ENCODE data around the gene GALNT1. TPM values are rescaled to one million over a fixed set of nuclear protein-coding genes. Genes with fewer than 3 reads are reported as not detected.

Gene GALNT1
- polyA plus RNA-seq, 4 donors = 18.4 to 178 (median 36.3) TPM

DNA sequence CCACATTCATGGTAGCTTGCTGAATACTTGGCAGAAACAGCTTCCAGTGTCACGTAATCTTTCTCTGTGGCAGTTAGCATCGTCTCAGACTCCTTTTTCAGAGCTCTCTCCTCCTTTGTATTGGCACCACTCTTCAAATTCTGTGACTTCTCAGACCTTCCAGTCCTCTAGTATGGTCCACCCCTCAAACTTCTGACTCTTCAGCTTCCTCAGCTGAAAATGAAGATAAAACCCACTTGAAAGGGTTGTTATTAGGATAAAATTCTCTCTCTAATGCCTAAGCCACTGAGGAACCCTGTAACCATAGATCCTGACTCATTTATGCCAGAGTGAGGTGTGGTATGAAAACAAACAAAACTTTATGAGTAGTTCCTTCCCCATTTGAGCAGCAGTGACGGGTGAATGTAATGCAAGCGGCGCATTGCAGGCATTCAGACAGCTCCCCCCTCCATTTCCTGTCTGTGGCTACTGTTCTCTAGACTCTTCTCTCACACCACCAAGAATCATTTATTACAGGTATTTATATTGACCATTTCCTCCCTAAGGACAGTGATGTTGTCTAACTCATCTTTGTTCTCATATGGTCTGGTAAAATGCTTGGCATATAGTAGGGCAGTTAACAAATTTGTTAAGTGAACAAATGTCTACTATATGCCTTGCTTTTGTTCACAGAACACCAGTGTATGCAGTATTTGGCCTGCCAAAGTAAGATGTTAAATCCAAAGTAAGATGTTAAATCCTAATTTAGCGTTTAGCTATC, 35.3 kb downstream of the GALNT1 start:
- no peak overlapping the region for H3K4me3 ChIP-seq (ENCODE audit: low read depth in 1 of 3, low read length in 3 of 3)
- 38 to 62% (median 49%) methylated on average over 6 of the region's 6 CpGs for WGBS, 3 donors

DNA sequence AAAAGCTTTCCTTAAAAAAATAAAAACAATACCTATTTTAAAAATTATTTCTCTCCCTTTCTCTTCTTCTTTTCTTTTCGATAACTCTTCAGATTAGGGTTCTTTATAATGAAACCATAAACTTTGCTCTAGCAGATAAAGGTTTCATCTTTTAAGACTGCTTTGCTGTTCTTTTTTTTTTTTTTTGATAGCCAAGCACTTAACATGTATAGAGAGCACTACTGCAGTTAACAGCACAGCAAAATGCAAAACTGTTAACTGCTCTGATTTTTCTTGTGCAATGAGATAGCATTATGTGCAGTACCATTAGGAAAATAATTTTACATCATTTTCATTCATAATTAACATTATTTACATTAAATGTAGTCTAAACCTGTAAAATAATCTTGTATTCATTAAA, 36.3 kb downstream of the GALNT1 start:
- 85 to 93% (median 89%) methylated on average over 1 of the region's 1 CpG for WGBS, 3 donors

More for the DNA sequence above, 35.3 kb downstream of the GALNT1 start:
- Histone ChIP-seq H3K27me3 (ENCODE audit: control insufficient read depth in 3 of 3, insufficient read depth in 3 of 3, low read length in 3 of 3) (no peaks in the 10 kb centered on the region), H3K4me1 (ENCODE audit: control insufficient read depth in 3 of 3, insufficient read depth in 2 of 3, low read depth in 1 of 3, low read length in 2 of 3) (peaks cover 2 to 5% (median 5%) of the 10 kb centered on the region in 3 donors), H3K9me3 (ENCODE audit: control insufficient read depth in 2 of 2, insufficient read depth in 1 of 2, low read depth in 1 of 2, low read length in 1 of 2) (no peaks in the 10 kb centered on the region), H3K36me3 (ENCODE audit: control insufficient read depth in 3 of 3, insufficient read depth in 2 of 3, low read depth in 1 of 3, low read length in 3 of 3) (peaks cover 0 to 2% (median 0%) of the 10 kb centered on the region in 3 donors), H3K27ac (ENCODE audit: low read depth in 1 of 3, low read length in 2 of 3) (peak overlapping the region in 2 of 3 donors; percentile 54 to 65)
- no peak for FAIRE-seq
- DNase-seq = peak; percentile 59 to 63

DNA sequence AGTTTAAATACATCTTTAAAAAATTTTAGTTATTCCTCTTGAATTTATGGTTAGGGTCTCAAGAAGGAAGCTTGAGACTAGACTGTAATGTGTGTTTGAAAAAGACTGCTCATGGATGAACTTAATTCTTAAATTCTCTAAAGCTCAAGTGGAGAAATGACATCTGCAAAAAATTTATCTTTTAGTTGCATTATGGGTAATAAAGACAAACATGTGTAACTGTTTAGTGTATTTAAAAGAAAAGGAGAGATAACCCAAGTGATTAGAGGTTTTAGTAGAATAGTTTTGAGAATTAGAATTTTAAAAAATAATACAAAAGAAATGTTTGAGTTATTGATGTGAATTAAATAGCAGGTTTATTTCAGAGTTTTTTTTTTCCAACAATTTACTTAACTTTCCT, 36.7 kb downstream of the GALNT1 start:
- FAIRE-seq (no peak), DNase-seq (no peak)
- H3K9me3 ChIP-seq (ENCODE audit: control insufficient read depth in 2 of 2, insufficient read depth in 1 of 2, low read depth in 1 of 2, low read length in 1 of 2) = peaks cover 0 to 3% of the 10 kb centered on the region in 2 donors
- no peak overlapping the region for H3K4me3 ChIP-seq (ENCODE audit: low read depth in 1 of 3, low read length in 3 of 3)
- H3K27me3 ChIP-seq (ENCODE audit: control insufficient read depth in 3 of 3, insufficient read depth in 3 of 3, low read length in 3 of 3) = no peaks in the 10 kb centered on the region
- no peak overlapping the region for H3K27ac ChIP-seq (ENCODE audit: low read depth in 1 of 3, low read length in 2 of 3)
- peaks cover 2 to 5% (median 5%) of the 10 kb centered on the region in 3 donors for H3K4me1 ChIP-seq (ENCODE audit: control insufficient read depth in 3 of 3, insufficient read depth in 2 of 3, low read depth in 1 of 3, low read length in 2 of 3)
- peaks cover 0 to 2% (median 0%) of the 10 kb centered on the region in 3 donors for H3K36me3 ChIP-seq (ENCODE audit: control insufficient read depth in 3 of 3, insufficient read depth in 2 of 3, low read depth in 1 of 3, low read length in 3 of 3)

More for the DNA sequence above, 36.3 kb downstream of the GALNT1 start:
- Histone ChIP-seq H3K27ac (ENCODE audit: low read depth in 1 of 3, low read length in 2 of 3) (no peak overlapping the region), H3K27me3 (ENCODE audit: control insufficient read depth in 3 of 3, insufficient read depth in 3 of 3, low read length in 3 of 3) (no peaks in the 10 kb centered on the region), H3K36me3 (ENCODE audit: control insufficient read depth in 3 of 3, insufficient read depth in 2 of 3, low read depth in 1 of 3, low read length in 3 of 3) (peaks cover 0 to 2% (median 0%) of the 10 kb centered on the region in 3 donors), H3K4me1 (ENCODE audit: control insufficient read depth in 3 of 3, insufficient read depth in 2 of 3, low read depth in 1 of 3, low read length in 2 of 3) (peaks cover 2 to 5% (median 5%) of the 10 kb centered on the region in 3 donors), H3K9me3 (ENCODE audit: control insufficient read depth in 2 of 2, insufficient read depth in 1 of 2, low read depth in 1 of 2, low read length in 1 of 2) (peaks cover 0 to 3% of the 10 kb centered on the region in 2 donors), H3K4me3 (ENCODE audit: low read depth in 1 of 3, low read length in 3 of 3) (no peak overlapping the region)
- FAIRE-seq (no peak), DNase-seq (no peak)

DNA sequence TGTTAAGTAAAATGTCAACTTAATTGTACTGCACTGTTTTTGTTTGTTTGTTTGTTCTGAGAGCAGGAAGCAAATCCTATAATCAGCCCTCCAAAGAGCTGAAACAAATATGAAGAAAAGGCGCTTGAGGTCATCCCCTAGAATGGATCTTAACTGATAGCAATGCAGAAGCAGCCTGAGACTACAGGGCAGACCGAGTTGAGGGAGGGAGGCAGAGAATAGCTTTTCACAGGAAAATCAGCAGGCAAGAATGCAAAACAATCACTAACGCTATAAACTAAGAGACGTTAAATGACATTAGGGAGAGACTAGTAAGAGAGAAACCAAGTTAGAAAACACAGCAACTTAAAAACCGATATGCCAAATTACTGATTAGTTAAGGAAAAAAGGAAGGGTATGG, 37.2 kb downstream of the GALNT1 start:
- Histone ChIP-seq H3K9me3 (ENCODE audit: control insufficient read depth in 2 of 2, insufficient read depth in 1 of 2, low read depth in 1 of 2, low read length in 1 of 2) (peaks cover 0 to 4% of the 10 kb centered on the region in 2 donors), H3K4me1 (ENCODE audit: control insufficient read depth in 3 of 3, insufficient read depth in 2 of 3, low read depth in 1 of 3, low read length in 2 of 3) (peaks cover 0 to 5% (median 5%) of the 10 kb centered on the region in 3 donors), H3K27ac (ENCODE audit: low read depth in 1 of 3, low read length in 2 of 3) (no peak overlapping the region), H3K27me3 (ENCODE audit: control insufficient read depth in 3 of 3, insufficient read depth in 3 of 3, low read length in 3 of 3) (no peaks in the 10 kb centered on the region), H3K36me3 (ENCODE audit: control insufficient read depth in 3 of 3, insufficient read depth in 2 of 3, low read depth in 1 of 3, low read length in 3 of 3) (peaks cover 0 to 2% (median 0%) of the 10 kb centered on the region in 3 donors), H3K4me3 (ENCODE audit: low read depth in 1 of 3, low read length in 3 of 3) (no peak overlapping the region)
- WGBS, 3 donors = 65 to 79% (median 75%) methylated on average over 5 of the region's 5 CpGs
- no peak for FAIRE-seq
- no peak for DNase-seq

DNA sequence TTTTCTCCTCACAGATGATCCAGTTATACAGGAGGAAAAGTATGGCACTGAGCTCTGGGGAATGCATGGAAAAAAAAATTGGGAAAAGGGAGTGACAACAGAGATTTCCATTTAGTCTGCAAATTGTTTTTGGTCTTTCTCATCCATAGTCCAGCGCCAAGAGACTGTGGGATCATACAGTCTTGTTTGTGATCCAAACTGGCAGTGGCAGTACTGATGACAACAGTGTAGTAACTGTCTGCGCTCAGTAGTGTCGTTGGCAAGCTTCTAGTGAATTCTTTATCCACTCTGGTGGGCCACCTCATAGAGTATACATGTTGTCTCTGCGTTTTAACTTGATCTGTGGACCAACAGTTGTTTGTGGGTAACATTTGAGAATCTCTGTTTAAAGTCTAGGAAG, 37.9 kb downstream of the GALNT1 start:
- DNase-seq (no peak), FAIRE-seq (no peak)
- WGBS, 3 donors = 69 to 92% (median 91%) methylated on average over 4 of the region's 4 CpGs
- Histone ChIP-seq H3K9me3 (ENCODE audit: control insufficient read depth in 2 of 2, insufficient read depth in 1 of 2, low read depth in 1 of 2, low read length in 1 of 2) (peaks cover 0 to 9% of the 10 kb centered on the region in 2 donors), H3K4me3 (ENCODE audit: low read depth in 1 of 3, low read length in 3 of 3) (no peak overlapping the region), H3K36me3 (ENCODE audit: control insufficient read depth in 3 of 3, insufficient read depth in 2 of 3, low read depth in 1 of 3, low read length in 3 of 3) (peaks cover 0 to 2% (median 0%) of the 10 kb centered on the region in 3 donors), H3K27me3 (ENCODE audit: control insufficient read depth in 3 of 3, insufficient read depth in 3 of 3, low read length in 3 of 3) (no peaks in the 10 kb centered on the region), H3K27ac (ENCODE audit: low read depth in 1 of 3, low read length in 2 of 3) (no peak overlapping the region), H3K4me1 (ENCODE audit: control insufficient read depth in 3 of 3, insufficient read depth in 2 of 3, low read depth in 1 of 3, low read length in 2 of 3) (peaks cover 0 to 5% (median 5%) of the 10 kb centered on the region in 3 donors)

DNA sequence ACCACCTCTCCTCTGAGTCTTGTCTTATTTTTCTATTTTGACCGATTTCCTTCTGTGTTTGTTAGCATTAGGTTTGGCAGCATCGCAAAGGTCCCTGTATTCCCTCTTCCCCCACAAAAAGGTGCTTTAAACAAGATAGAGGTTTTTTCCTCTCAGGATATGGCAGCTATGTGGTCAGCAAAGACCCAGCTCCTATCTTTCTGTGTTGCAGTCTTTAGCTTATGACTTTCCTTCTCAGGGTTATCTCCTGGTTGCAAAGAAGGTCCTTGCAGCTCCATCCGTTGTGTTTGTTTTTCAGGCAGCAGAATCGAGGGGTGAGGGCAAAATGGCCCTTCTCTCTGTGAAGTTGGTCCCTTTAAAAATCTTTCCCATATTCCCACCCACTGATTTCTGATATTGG, 38.4 kb downstream of the GALNT1 start:
- Histone ChIP-seq H3K27ac (ENCODE audit: low read depth in 1 of 3, low read length in 2 of 3) (no peak overlapping the region), H3K36me3 (ENCODE audit: control insufficient read depth in 3 of 3, insufficient read depth in 2 of 3, low read depth in 1 of 3, low read length in 3 of 3) (peaks cover 0 to 2% (median 0%) of the 10 kb centered on the region in 3 donors), H3K27me3 (ENCODE audit: control insufficient read depth in 3 of 3, insufficient read depth in 3 of 3, low read length in 3 of 3) (no peaks in the 10 kb centered on the region), H3K4me1 (ENCODE audit: control insufficient read depth in 3 of 3, insufficient read depth in 2 of 3, low read depth in 1 of 3, low read length in 2 of 3) (peaks cover 0 to 6% (median 5%) of the 10 kb centered on the region in 3 donors), H3K4me3 (ENCODE audit: low read depth in 1 of 3, low read length in 3 of 3) (no peak overlapping the region), H3K9me3 (ENCODE audit: control insufficient read depth in 2 of 2, insufficient read depth in 1 of 2, low read depth in 1 of 2, low read length in 1 of 2) (peaks cover 0 to 9% of the 10 kb centered on the region in 2 donors)
- FAIRE-seq (no peak), DNase-seq (no peak)
- 78 to 82% (median 82%) methylated on average over 4 of the region's 4 CpGs for WGBS, 3 donors

DNA sequence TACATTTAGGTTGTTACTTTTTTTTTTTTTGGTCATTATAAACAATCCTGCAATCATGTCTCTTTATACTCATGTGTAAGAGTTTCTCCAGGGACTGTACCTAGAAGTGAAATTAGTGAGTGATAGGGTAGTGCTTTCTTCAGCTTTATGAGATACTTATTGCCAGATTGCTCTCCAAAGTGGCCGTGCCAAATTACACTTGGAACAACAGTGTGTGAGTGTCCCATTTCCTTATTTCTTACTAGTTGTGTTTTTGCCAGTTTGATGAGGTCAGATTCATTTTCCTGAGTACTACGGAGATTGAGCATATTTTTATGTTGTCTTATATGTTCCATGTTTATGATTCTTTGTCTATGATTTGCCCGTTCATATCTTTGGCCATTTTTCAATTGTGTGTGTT, 39.2 kb downstream of the GALNT1 start:
- H3K27ac ChIP-seq (ENCODE audit: low read depth in 1 of 3, low read length in 2 of 3) = no peak overlapping the region
- FAIRE-seq (no peak), DNase-seq (no peak)
- H3K4me3 ChIP-seq (ENCODE audit: low read depth in 1 of 3, low read length in 3 of 3) = no peak overlapping the region
- no peaks in the 10 kb centered on the region for H3K27me3 ChIP-seq (ENCODE audit: control insufficient read depth in 3 of 3, insufficient read depth in 3 of 3, low read length in 3 of 3)
- H3K36me3 ChIP-seq (ENCODE audit: control insufficient read depth in 3 of 3, insufficient read depth in 2 of 3, low read depth in 1 of 3, low read length in 3 of 3) = peaks cover 0 to 2% (median 0%) of the 10 kb centered on the region in 3 donors
- peaks cover 0 to 14% of the 10 kb centered on the region in 2 donors for H3K9me3 ChIP-seq (ENCODE audit: control insufficient read depth in 2 of 2, insufficient read depth in 1 of 2, low read depth in 1 of 2, low read length in 1 of 2)
- WGBS, 3 donors = 55 to 85% (median 75%) methylated on average over 3 of the region's 3 CpGs
- peaks cover 0 to 9% (median 5%) of the 10 kb centered on the region in 3 donors for H3K4me1 ChIP-seq (ENCODE audit: control insufficient read depth in 3 of 3, insufficient read depth in 2 of 3, low read depth in 1 of 3, low read length in 2 of 3)

DNA sequence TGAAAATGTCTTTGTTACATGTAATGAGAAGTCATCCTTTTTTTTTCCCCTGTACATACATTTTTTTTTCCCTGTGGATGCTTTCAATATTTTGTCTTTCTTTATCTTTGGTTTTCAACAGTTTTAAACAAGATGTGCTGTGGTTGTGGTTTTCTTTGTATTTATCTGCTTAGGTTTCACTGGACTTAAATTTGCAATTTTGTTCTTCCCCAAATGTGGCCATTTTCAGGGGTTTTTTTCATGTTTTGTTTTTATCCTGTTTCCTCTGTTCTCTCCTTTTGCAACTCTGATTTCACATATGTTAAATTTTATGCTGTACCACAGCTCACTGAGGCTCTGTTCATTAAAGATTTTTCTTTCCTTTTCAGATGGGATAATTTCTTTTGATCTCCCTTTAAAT, 41.7 kb downstream of the GALNT1 start:
- peaks cover 0 to 6% (median 0%) of the 10 kb centered on the region in 3 donors for H3K36me3 ChIP-seq (ENCODE audit: control insufficient read depth in 3 of 3, insufficient read depth in 2 of 3, low read depth in 1 of 3, low read length in 3 of 3)
- DNase-seq = no peak
- no peak for FAIRE-seq
- no peak overlapping the region for H3K4me3 ChIP-seq (ENCODE audit: low read depth in 1 of 3, low read length in 3 of 3)
- no peak overlapping the region for H3K27ac ChIP-seq (ENCODE audit: low read depth in 1 of 3, low read length in 2 of 3)
- H3K9me3 ChIP-seq (ENCODE audit: control insufficient read depth in 2 of 2, insufficient read depth in 1 of 2, low read depth in 1 of 2, low read length in 1 of 2) = peaks cover 0 to 33% of the 10 kb centered on the region in 2 donors
- peaks cover 0 to 4% (median 0%) of the 10 kb centered on the region in 3 donors for H3K4me1 ChIP-seq (ENCODE audit: control insufficient read depth in 3 of 3, insufficient read depth in 2 of 3, low read depth in 1 of 3, low read length in 2 of 3)
- H3K27me3 ChIP-seq (ENCODE audit: control insufficient read depth in 3 of 3, insufficient read depth in 3 of 3, low read length in 3 of 3) = no peaks in the 10 kb centered on the region

All from small intestine (tissue), 7 donors.